Anterior cingulate cortex (tissue), 58 donors: ENCODE measurements around the gene NR2C2.
"Not testable (repeated sequence)": the region's sequence is repeated elsewhere in the genome, so short reads cannot be mapped to it uniquely, and the experiment has no call there.

ENCODE experiments used
- DNase-seq, 58 donors: peaks; one replicate each; lab custom pipeline; 2025; lab: John Stamatoyannopoulos, UW

The NR2C2 gene

GRCh38 chr3:14947100-14947885, at the start of gene NR2C2:
TSS of gene NR2C2 (plus strand) at chr3:14947583. CDS start at chr3:15003915, 56,332 bp downstream.
- peak in 55 of 58 donors; percentile 44 to 87 (median 75) for DNase-seq

GRCh38 chr3:14898929-14899328, 48.5 kb upstream of the NR2C2 start:
- no peak for DNase-seq

GRCh38 chr3:14899993-14900618, 47.3 kb upstream of the NR2C2 start:
- DNase-seq, result no peak

GRCh38 chr3:14900881-14901873, 46.2 kb upstream of the NR2C2 start:
- no peak for DNase-seq

GRCh38 chr3:14902719-14903118, 44.7 kb upstream of the NR2C2 start:
- peak in 1 of 58 donors; percentile 18 for DNase-seq

GRCh38 chr3:14903501-14903900, 43.9 kb upstream of the NR2C2 start:
- DNase-seq, result not testable (repeated sequence)

GRCh38 chr3:14905055-14905657, 42.2 kb upstream of the NR2C2 start:
- DNase-seq, result no peak

GRCh38 chr3:14906355-14906971, 40.9 kb upstream of the NR2C2 start:
- DNase-seq, result no peak

- DNase-seq, result no peak
These were observed 40.1 kb upstream of the NR2C2 start for GRCh38 chr3:14907043-14907966.

GRCh38 chr3:14909250-14909649, 38.1 kb upstream of the NR2C2 start:
- DNase-seq, result no peak

GRCh38 chr3:14911651-14912050, 35.7 kb upstream of the NR2C2 start:
- DNase-seq, result no peak

GRCh38 chr3:14913071-14913925, 34.1 kb upstream of the NR2C2 start:
- no peak for DNase-seq

- no peak for DNase-seq
These were observed 33.2 kb upstream of the NR2C2 start for GRCh38 chr3:14913926-14914778.

GRCh38 chr3:14914779-14915117, 32.6 kb upstream of the NR2C2 start:
- no peak for DNase-seq

GRCh38 chr3:14915636-14916222, 31.7 kb upstream of the NR2C2 start:
- no peak for DNase-seq

GRCh38 chr3:14918356-14918860, 29.0 kb upstream of the NR2C2 start:
- DNase-seq, result no peak
